ENCODE measurements around the gene PRR4. TPM values are rescaled to one million over a fixed set of nuclear protein-coding genes. Genes with fewer than 3 reads are reported as not detected.
A peak's percentile ranks its signal among the peaks of the same experiment; 100 is the strongest.

PRR4 gene, protein sequence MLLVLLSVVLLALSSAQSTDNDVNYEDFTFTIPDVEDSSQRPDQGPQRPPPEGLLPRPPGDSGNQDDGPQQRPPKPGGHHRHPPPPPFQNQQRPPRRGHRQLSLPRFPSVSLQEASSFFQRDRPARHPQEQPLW
- total RNA-seq (ENCODE audit: unreplicated experiment) = 3.7 TPM
- long read RNA-seq = 0 reads

DNA sequence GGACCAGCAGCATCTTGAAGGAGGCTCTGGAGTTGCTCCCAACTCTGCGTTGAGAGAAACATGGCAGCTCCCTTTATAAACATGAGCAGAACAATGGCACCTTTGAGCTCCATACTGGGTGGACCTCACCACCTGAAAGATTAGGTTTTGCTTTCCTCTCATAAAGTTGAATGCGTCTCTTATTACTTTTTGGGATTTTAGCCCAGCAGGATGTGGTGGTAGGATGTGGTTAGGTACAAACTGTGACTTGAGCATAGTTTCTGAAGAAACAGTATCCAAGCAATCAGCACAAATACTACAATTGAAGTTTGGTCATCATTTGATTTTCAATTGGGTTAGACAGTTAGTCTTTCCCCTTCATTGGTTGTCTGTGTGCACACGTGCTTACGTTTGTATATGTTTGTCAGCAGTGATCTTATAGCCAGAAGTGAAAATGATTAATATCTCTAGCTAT is at the start of gene PRR4:
TSS of gene PRR4 (minus strand) at position 51 of the 454 bp plus-strand sequence. CDS start at position 13, 38 bp downstream.
- peaks cover 6% of the 10 kb centered on the region for H3K36me3 Mint-ChIP-seq (ENCODE audit: low read depth, unreplicated experiment)
- DNase-seq (ENCODE audit: low spot score) = no peak
- H3K27me3 Mint-ChIP-seq (ENCODE audit: unreplicated experiment) = peaks cover 5% of the 10 kb centered on the region
- no peak within 1 kb of the TSS for H3K4me3 Mint-ChIP-seq (ENCODE audit: unreplicated experiment)
- no peaks in the 10 kb centered on the region for H3K9me3 Mint-ChIP-seq (ENCODE audit: unreplicated experiment)
- H3K27ac Mint-ChIP-seq (ENCODE audit: unreplicated experiment) = no peak within 1 kb of the TSS
- TF ChIP-seq, protein P1, sequence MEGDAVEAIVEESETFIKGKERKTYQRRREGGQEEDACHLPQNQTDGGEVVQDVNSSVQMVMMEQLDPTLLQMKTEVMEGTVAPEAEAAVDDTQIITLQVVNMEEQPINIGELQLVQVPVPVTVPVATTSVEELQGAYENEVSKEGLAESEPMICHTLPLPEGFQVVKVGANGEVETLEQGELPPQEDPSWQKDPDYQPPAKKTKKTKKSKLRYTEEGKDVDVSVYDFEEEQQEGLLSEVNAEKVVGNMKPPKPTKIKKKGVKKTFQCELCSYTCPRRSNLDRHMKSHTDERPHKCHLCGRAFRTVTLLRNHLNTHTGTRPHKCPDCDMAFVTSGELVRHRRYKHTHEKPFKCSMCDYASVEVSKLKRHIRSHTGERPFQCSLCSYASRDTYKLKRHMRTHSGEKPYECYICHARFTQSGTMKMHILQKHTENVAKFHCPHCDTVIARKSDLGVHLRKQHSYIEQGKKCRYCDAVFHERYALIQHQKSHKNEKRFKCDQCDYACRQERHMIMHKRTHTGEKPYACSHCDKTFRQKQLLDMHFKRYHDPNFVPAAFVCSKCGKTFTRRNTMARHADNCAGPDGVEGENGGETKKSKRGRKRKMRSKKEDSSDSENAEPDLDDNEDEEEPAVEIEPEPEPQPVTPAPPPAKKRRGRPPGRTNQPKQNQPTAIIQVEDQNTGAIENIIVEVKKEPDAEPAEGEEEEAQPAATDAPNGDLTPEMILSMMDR (IDR thresholded peaks at IDR 0.05; ENCODE audit: unreplicated experiment) = no peak
- no peaks in the 10 kb centered on the region for H3K4me1 Mint-ChIP-seq (ENCODE audit: unreplicated experiment)

DNA sequence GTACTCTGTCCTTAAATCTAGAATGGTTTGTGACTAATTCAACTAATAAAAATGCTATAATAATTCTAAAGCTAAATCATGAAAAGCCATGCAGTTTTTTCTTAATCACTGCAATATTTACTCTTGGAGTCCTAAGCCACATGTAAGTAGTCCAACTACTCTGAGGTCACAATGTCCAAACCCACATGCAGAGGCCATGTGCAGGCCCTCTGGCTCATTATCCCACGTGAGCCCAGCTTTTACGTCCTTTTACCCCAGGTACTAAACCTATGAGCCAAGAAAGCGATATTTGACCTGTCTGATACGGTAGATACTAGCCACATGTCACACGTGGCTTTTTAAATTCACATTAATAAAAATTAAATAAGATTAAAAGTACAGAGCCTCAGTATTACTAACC is 47.6 kb upstream of the PRR4 start:
- peaks cover 5% of the 10 kb centered on the region for H3K9me3 Mint-ChIP-seq (ENCODE audit: unreplicated experiment)
- H3K4me3 Mint-ChIP-seq (ENCODE audit: unreplicated experiment) = no peak overlapping the region
- no peak overlapping the region for H3K27ac Mint-ChIP-seq (ENCODE audit: unreplicated experiment)
- H3K4me1 Mint-ChIP-seq (ENCODE audit: unreplicated experiment) = peaks cover 4% of the 10 kb centered on the region
- peaks cover 3% of the 10 kb centered on the region for H3K36me3 Mint-ChIP-seq (ENCODE audit: low read depth, unreplicated experiment)
- TF ChIP-seq, protein P1 (IDR thresholded peaks at IDR 0.05; ENCODE audit: unreplicated experiment) = no peak
- H3K27me3 Mint-ChIP-seq (ENCODE audit: unreplicated experiment) = no peaks in the 10 kb centered on the region
- DNase-seq (ENCODE audit: low spot score) = no peak

DNA sequence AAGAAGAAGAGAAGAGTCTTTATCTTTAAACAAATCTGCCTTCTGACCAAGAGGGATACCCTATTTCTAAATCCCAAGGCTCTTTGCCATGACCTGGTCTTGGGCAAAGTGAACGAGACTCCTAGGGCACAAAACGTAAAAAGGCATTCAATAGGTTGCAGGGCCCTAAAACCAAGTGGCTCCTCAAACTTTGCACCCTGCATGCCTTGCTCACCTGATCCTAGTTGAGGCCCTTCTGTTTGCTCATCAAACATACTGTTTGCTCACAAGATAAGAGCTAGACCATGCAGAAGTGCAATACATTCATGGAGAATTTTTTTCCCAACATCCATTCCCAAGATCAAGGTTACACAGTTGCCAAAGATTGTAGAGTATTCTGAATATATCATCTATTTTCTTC is 42.7 kb upstream of the PRR4 start:
- Mint-ChIP-seq H3K27ac (ENCODE audit: unreplicated experiment) (no peak overlapping the region), H3K4me3 (ENCODE audit: unreplicated experiment) (no peak overlapping the region), H3K4me1 (ENCODE audit: unreplicated experiment) (peaks cover 2% of the 10 kb centered on the region), H3K27me3 (ENCODE audit: unreplicated experiment) (peaks cover 2% of the 10 kb centered on the region), H3K9me3 (ENCODE audit: unreplicated experiment) (no peaks in the 10 kb centered on the region), H3K36me3 (ENCODE audit: low read depth, unreplicated experiment) (no peaks in the 10 kb centered on the region)
- no peak for DNase-seq (ENCODE audit: low spot score)
- TF ChIP-seq, protein P1 (IDR thresholded peaks at IDR 0.05; ENCODE audit: unreplicated experiment) = no peak

DNA sequence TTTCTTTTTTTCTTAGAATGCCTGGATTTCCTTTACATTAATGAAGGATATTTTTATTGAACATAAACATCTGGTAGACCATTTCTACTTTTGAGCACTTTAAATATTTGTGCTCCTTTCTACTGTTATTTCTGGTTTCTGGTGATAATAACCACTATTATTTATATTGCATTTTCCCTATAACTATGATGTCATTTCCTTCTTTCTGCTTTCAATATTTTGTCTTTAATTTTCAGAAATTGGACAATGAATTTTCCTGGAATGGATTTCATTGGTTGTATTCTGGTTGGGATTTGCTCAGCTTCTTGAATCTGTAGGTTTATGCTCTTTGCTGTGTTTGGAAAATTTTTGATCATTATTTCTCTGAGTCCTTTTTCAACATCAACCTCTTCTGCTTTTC is 40.0 kb upstream of the PRR4 start:
- no peak overlapping the region for H3K4me3 Mint-ChIP-seq (ENCODE audit: unreplicated experiment)
- TF ChIP-seq, protein P1 (IDR thresholded peaks at IDR 0.05; ENCODE audit: unreplicated experiment) = no peak
- DNase-seq (ENCODE audit: low spot score) = no peak
- H3K36me3 Mint-ChIP-seq (ENCODE audit: low read depth, unreplicated experiment) = no peaks in the 10 kb centered on the region
- peaks cover 17% of the 10 kb centered on the region for H3K4me1 Mint-ChIP-seq (ENCODE audit: unreplicated experiment)
- no peaks in the 10 kb centered on the region for H3K9me3 Mint-ChIP-seq (ENCODE audit: unreplicated experiment)
- H3K27ac Mint-ChIP-seq (ENCODE audit: unreplicated experiment) = no peak overlapping the region
- peaks cover 2% of the 10 kb centered on the region for H3K27me3 Mint-ChIP-seq (ENCODE audit: unreplicated experiment)

DNA sequence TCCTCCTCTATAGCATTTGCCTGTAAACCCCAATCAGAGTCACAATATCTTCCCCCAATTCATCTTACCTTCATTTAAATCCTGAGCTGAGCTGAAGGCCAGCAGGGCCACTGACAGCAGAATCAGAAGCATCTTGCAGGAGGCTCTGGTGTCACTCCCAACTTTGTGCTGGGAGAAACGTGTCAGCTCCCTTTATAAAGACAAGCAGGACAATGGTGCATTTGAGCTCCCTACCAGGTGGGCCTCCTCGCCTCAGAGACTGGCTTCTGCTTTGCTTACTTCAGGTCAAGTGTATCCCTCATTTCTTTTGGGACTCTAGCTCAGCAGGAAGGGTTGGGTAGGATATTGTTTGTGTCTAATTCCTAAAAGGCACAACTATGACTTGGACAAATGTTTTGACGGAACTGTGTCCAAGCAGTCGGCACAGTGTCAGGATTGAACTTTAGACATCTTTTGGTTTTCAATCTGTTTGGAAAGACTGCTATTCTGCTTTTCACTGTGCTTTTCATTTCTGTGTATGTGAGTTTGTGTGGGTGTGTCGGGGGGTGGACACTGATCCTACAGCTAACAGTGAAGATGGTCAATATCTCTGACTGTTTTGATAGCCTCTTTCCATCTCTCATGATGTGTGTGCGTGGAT is 34.9 kb upstream of the PRR4 start, which contains the start of gene PRH1:
TSS of gene PRH1 (minus strand) at position 170 of the 640 bp plus-strand sequence. CDS start at position 132, 38 bp downstream.
- Mint-ChIP-seq H3K4me3 (ENCODE audit: unreplicated experiment) (peak within 1 kb of the TSS; percentile 6), H3K4me1 (ENCODE audit: unreplicated experiment) (peaks cover 24% of the 10 kb centered on the region), H3K27me3 (ENCODE audit: unreplicated experiment) (peaks cover 6% of the 10 kb centered on the region), H3K36me3 (ENCODE audit: low read depth, unreplicated experiment) (peaks cover 13% of the 10 kb centered on the region), H3K27ac (ENCODE audit: unreplicated experiment) (no peak within 1 kb of the TSS), H3K9me3 (ENCODE audit: unreplicated experiment) (no peaks in the 10 kb centered on the region)
- TF ChIP-seq, protein P1 (IDR thresholded peaks at IDR 0.05; ENCODE audit: unreplicated experiment) = no peak
- no peak for DNase-seq (ENCODE audit: low spot score)

All from endothelial cell (in vitro differentiated cells).